ENCODE measurements around the gene NTM.

GRCh38 chr11:131591051-131591461, 220.6 kb downstream of the NTM start:
- TF ChIP-seq CTCF (IDR thresholded peaks at IDR 0.05) (no peak), POLR2A (IDR thresholded peaks at IDR 0.05) (no peak)

Data from adrenal gland (tissue), 5 donors.